HL-60 (cell line): ENCODE results near the gene SPDYE8.
"Not testable (repeated sequence)": the region's sequence is repeated elsewhere in the genome, so short reads cannot be mapped to it uniquely, and the experiment has no call there.

ENCODE experiments used
- CTCF ChIP-seq: IDR thresholded peaks from one replicate; pipeline ENCODE4 v1.5.1; 2011; ENCODE audit warnings: low read length, control low read depth, inconsistent platforms; ENCODE audit not compliant: insufficient read depth
- GABPA ChIP-seq: IDR thresholded peaks from 2 replicates; pipeline ENCODE4 v1.6.1; 2012; ENCODE audit warnings: low read depth
- POLR2AphosphoS5 ChIP-seq: IDR thresholded peaks from 2 replicates; pipeline ENCODE4 v1.6.1; 2012; ENCODE audit warnings: low read depth
- REST ChIP-seq: IDR thresholded peaks from 2 replicates; pipeline ENCODE4 v1.6.1; 2012; ENCODE audit warnings: low read depth; ENCODE audit not compliant: insufficient replicate concordance

DNA sequence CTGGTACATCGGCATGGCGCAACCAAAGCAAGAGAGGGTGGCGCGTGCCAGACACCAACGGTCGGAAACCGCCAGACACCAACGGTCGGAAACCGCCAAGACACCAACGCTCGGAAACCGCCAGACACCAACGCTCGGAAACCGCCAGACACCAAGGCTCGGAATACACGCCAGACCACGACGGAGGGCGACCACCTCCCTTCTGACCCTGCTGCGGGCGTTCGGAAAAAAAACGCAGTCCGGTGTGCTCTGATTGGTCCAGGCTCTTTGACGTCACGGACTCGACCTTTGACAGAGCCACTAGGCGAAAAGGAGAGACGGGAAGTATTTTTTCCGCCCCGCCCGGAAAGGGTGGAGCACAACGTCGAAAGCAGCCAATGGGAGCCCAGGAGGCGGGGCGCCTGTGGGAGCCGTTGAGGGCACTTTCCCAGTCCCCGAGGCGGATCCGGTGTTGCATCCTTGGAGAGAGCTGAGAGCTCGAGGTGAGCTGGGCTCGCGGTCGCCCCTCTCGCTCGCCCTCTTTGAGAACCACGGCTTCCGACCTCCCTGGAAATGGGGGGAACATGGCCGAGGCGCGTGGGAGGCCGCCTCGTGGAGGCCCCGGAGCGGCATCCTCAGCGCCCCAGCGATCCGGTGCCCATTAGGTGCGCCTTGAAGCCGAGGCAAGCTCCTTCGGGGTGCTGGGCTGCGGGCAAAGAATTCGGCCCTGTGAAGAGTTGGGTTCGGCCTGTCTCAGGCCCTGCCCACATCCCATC, 23.7 kb downstream of the SPDYE8 start:
- TF ChIP-seq CTCF, GABPA: not testable (repeated sequence)
- TF ChIP-seq REST (peak; percentile 58), POLR2AphosphoS5 (peak; percentile 95)
